SJCRH30 (cell line): Measurements from ENCODE around the gene WDR27. TPM values are rescaled to one million over a fixed set of nuclear protein-coding genes. Genes with fewer than 3 reads are reported as not detected.
"Not testable (repeated sequence)": the region's sequence is repeated elsewhere in the genome, so short reads cannot be mapped to it uniquely, and the experiment has no call there.

Experiments
- DNase-seq, 2 experiments: peaks; one replicate each; pipeline ENCODE4 v3.0.0-alpha.2; 2015 to 2020
- H3K27ac ChIP-seq: fragments of 250-450 bp; sonication (Bioruptor Pico); 2 replicates; pipeline ENCODE4 v1.5.1; 2020; ENCODE audit warnings: mild to moderate bottlenecking, moderate library complexity
- H3K27me3 ChIP-seq: fragments of 250-450 bp; sonication (Bioruptor Pico); 2 replicates; pipeline ENCODE4 v1.5.1; 2020; ENCODE audit warnings: mild to moderate bottlenecking, moderate library complexity
- H3K36me3 ChIP-seq: fragments of 250-450 bp; sonication (Bioruptor Pico); 2 replicates; pipeline ENCODE4 v1.5.1; 2020; ENCODE audit warnings: mild to moderate bottlenecking, moderate library complexity
- H3K4me1 ChIP-seq: fragments of 250-450 bp; sonication (Bioruptor Pico); 2 replicates; pipeline ENCODE4 v1.5.1; 2020; ENCODE audit warnings: mild to moderate bottlenecking, moderate library complexity
- H3K4me3 ChIP-seq: fragments of 250-450 bp; sonication (Bioruptor Pico); 2 replicates; pipeline ENCODE4 v1.5.1; 2020; ENCODE audit warnings: mild to moderate bottlenecking, moderate library complexity
- H3K9me3 ChIP-seq: fragments of 250-450 bp; sonication (Bioruptor Pico); replicated peaks from 2 replicates; pipeline ENCODE4 v1.5.1; 2020; ENCODE audit warnings: mild to moderate bottlenecking, moderate library complexity
- total RNA-seq: library from RNA; depleted of rRNA; stranded (reverse); fragments of >200 nt; shearing (Covaris generic); gene quantifications from 2 replicates; pipeline ENCODE4 v1.2.3, GENCODE V29; 2014

WDR27 gene
- total RNA-seq, 1 experiment from 2014 or later: 38.1 TPM

DNA sequence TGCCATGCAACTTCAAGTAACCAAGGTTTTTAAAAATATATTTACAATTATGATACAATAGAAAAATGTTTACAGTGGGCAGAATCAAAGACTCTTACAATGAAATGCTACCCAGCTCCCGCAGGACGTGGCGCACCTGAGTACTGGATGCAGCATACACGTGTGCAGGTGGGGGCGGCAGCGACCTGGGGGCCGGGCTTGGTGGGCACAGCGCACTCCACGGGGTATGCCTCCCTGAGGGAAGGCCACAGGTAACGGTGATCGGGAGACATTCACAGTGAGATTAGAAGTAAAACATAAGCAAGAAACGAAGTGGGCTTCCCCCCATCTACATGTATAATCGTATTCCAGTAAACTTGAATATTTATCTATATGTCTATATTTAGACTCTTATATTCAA is 54.2 kb downstream of the WDR27 start:
- DNase-seq: no peak
- H3K27ac ChIP-seq: no peak overlapping the region

DNA sequence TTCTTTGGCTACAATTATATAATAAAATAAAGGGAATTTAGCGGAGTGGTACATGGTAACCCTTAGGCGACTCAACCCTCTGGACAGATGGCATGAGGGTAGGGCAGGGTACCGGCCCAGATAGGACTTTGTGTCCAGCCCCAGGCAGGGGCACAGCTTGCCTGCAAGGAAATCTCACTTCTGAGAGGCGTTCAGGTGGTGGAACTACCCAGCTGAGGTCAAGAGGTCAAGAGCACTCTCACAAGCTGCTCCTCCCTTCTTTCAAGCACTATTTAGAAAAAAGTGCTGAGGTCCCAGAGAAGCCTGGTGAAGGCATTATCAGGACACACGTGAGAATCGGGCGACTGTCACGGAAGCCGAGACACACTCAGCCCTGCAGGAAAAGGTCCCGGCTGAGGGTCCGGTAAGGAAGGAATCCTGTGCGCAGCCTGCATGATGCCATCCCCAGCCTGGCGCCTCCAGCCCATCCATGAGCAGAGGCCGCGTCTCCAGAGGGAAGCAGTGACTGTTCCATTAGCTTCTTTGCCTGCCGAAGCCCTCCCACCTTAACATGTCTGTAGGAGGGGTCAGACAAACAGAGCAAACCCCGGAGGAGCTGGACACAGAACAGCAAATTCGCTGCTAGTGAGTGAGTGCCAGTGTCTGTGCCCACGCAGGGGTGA is 54.8 kb downstream of the WDR27 start:
- Histone ChIP-seq H3K4me3 (no peak overlapping the region), H3K36me3 (peaks cover 7% of the 10 kb centered on the region; the same call in 1 of the 2 replicates), H3K27me3 (no peaks in the 10 kb centered on the region), H3K4me1 (no peaks in the 10 kb centered on the region), H3K27ac (no peak overlapping the region), H3K9me3 (no peaks in the 10 kb centered on the region)
- no peak for DNase-seq

More for the DNA sequence above, 54.2 kb downstream of the WDR27 start:
- Histone ChIP-seq H3K4me3 (no peak overlapping the region), H3K4me1 (no peaks in the 10 kb centered on the region), H3K9me3 (no peaks in the 10 kb centered on the region), H3K36me3 (peaks cover 7% of the 10 kb centered on the region; the same call in 1 of the 2 replicates), H3K27me3 (no peaks in the 10 kb centered on the region)

DNA sequence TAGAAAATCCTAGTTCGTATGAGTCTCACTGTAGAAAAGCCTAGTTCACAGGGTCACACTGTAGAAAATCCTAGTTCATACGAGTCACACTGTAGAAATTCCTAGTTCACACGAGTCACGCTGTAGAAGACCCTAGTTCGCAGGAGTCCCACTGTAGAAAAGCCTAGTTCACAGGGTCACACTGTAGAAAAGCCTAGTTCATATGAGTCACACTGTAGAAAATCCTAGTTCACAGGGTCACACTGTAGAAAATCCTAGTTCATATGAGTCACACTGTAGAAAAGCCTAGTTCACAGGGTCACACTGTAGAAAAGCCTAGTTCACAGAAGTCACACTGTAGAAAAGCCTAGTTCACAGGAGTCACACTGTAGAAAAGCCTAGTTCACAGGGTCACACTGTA is 56.4 kb downstream of the WDR27 start:
- not testable (repeated sequence) for DNase-seq, H3K27me3 ChIP-seq, H3K36me3 ChIP-seq, H3K9me3 ChIP-seq, H3K27ac ChIP-seq, H3K4me3 ChIP-seq, H3K4me1 ChIP-seq

DNA sequence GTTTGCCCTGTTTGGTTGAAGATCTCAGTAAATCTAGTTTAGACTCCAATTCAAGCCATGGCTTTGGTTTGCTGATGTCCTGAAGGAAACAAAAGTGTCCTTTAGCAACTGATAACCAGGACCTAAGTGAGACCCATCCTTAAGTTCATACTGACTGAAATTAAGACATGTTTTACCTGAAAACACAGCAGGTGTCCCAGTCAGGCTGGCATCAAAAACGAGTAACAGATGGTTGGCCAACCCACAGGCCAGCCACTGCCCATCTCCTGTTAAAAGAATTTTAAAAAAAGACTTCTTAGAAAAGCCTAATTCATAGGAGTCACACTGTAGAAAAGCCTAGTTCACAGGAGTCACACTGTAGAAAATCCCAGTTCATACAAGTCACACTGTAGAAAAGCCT is 58.3 kb downstream of the WDR27 start:
- no peak overlapping the region for H3K27ac ChIP-seq
- DNase-seq: no peak
- H3K36me3 ChIP-seq: peaks cover 4% of the 10 kb centered on the region; the same call in 1 of the 2 replicates
- no peak overlapping the region for H3K4me3 ChIP-seq
- no peaks in the 10 kb centered on the region for H3K27me3 ChIP-seq
- no peaks in the 10 kb centered on the region for H3K4me1 ChIP-seq
- H3K9me3 ChIP-seq: no peaks in the 10 kb centered on the region

DNA sequence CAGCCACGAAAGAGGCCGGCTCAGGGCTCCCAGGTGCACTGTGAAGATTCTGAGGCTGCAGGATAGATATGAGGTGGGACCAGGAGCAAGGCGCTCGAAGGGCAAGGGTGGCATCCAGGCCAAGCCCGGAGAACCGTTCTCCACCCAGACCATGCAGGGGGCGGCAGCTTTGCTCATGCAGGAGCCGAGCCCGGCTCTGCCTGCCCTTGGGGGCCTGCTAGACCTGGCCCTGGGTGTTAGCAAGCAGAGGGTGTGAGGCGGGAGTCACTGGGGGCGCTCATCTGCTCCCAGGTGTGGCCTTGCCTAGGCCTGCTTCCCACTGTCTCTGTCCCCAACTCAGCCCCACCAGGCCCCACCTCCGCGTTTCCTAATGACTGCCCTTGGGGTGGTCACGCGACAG is 59.4 kb downstream of the WDR27 start:
- Histone ChIP-seq H3K36me3 (peaks cover 4% of the 10 kb centered on the region; the same call in 1 of the 2 replicates), H3K27ac (no peak overlapping the region), H3K4me1 (no peaks in the 10 kb centered on the region), H3K9me3 (no peaks in the 10 kb centered on the region), H3K27me3 (no peaks in the 10 kb centered on the region), H3K4me3 (no peak overlapping the region)
- no peak for DNase-seq

DNA sequence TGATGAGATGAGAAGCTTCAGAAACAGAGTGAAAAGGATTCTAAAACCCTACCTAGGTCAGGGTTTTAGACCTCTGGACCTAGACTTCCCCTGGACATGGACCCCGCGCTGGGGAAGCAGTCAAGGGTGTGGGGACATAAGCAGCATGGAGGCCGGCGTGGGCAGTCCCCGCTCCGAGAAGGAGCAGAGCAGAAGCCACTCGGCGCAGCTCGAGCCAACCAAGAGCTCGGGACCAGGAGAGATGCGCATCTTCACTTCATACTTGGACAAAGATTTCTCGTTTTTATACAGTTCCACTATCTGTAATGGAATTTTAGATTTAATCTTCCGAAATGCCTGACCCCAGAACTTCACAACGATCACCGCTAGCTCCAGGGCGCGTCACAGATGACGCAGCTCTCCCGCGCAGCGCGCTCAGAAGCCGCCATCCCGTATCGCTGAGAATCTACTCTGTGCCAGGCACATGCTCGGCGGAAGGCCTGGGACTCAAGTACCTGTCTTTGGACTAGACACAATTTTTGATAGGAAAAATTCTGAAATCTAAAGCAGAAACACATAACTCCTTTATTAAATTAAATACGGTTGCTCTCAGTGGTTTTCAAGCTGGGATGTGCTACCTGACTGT is 60.3 kb downstream of the WDR27 start:
- peaks cover 4% of the 10 kb centered on the region; the same call in 1 of the 2 replicates for H3K36me3 ChIP-seq
- no peak for DNase-seq

DNA sequence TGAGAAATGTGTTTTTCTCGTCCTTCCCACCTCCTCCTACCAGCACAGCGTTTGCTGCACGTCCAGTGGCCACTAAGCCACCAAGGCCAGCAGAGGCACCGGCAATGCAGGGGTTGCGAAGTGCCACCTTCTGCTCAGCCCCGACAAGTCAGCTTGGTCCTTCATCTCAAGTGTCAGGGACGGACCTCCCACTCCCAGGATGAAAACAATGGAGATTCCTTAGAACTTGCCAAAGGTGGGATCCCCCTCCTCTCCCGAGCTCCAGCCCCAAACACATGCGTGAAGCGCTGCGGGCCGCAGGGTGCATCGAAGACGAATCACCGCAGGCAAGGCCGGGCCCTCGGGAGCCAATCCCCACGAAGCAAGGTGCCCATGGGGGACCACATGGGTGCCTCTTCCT is 60.8 kb downstream of the WDR27 start:
- Histone ChIP-seq H3K27me3 (no peaks in the 10 kb centered on the region), H3K9me3 (no peaks in the 10 kb centered on the region), H3K36me3 (peaks cover 4% of the 10 kb centered on the region; the same call in 1 of the 2 replicates), H3K4me3 (no peak overlapping the region), H3K27ac (no peak overlapping the region), H3K4me1 (no peaks in the 10 kb centered on the region)
- no peak for DNase-seq

More for the DNA sequence above, 60.3 kb downstream of the WDR27 start:
- H3K27me3 ChIP-seq: no peaks in the 10 kb centered on the region
- no peak overlapping the region for H3K4me3 ChIP-seq
- H3K27ac ChIP-seq: no peak overlapping the region
- H3K4me1 ChIP-seq: no peaks in the 10 kb centered on the region
- H3K9me3 ChIP-seq: no peaks in the 10 kb centered on the region

DNA sequence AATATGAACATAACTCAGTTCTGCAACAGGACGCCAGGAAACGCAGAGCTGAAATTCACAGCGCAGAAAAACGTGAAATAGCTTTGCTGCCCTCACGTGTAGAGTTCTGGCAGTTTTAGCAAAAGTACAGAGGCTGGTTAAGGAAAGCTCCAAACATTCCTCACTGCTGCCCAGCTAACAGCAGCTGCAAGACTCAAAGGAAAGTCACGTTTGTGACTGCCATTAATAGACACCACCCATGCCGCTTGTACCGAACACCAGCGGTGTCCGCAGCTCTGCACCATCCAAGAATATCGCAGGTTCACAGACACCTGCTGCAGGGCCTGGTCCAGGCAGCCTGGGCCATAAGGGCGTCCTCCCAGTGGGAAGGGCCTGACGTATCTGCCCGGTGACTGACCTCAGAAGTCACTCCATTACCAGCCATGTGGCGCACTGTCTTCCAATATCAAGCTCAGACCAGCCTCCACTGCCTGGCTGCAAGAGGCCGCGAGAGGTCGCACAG is 61.4 kb downstream of the WDR27 start:
- no peak for DNase-seq
- no peaks in the 10 kb centered on the region for H3K9me3 ChIP-seq
- no peaks in the 10 kb centered on the region for H3K4me1 ChIP-seq
- H3K36me3 ChIP-seq: peaks cover 4% of the 10 kb centered on the region; the same call in 1 of the 2 replicates
- H3K27ac ChIP-seq: no peak overlapping the region
- H3K27me3 ChIP-seq: no peaks in the 10 kb centered on the region
- no peak overlapping the region for H3K4me3 ChIP-seq

DNA sequence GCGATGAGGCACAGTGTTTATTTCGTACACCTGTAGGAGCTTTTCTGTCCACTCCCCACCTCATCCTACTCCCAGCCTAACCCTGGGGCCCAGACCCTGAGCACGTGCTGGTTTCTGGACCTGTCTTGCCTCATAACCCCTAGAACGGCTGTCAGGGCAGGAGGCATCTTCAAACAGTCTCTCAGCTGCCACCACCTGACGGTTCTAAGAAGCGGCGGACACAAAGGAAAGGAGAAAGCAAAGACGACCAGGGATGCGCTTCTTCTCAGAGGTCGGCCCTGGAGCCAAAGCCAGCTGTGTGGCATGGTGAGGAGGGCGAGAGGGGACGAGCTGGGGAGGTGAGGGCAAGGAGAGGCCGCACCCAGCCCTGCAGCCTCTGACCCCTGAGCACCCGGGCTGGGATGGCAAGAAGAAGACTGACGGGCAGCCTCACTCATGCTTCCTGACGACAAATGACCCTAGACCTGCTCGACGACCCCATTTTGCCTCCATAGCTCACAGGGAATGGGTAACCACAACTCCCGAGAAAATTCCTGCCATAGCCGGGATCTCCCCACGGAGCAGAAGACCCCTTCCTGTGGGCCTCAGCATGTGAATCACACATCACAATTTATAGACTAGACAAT is 62.1 kb downstream of the WDR27 start:
- no peak for DNase-seq
- Histone ChIP-seq H3K9me3 (no peaks in the 10 kb centered on the region), H3K27ac (no peak overlapping the region), H3K27me3 (no peaks in the 10 kb centered on the region), H3K4me3 (no peak overlapping the region), H3K4me1 (no peaks in the 10 kb centered on the region), H3K36me3 (peaks cover 4% of the 10 kb centered on the region; the same call in 1 of the 2 replicates)

DNA sequence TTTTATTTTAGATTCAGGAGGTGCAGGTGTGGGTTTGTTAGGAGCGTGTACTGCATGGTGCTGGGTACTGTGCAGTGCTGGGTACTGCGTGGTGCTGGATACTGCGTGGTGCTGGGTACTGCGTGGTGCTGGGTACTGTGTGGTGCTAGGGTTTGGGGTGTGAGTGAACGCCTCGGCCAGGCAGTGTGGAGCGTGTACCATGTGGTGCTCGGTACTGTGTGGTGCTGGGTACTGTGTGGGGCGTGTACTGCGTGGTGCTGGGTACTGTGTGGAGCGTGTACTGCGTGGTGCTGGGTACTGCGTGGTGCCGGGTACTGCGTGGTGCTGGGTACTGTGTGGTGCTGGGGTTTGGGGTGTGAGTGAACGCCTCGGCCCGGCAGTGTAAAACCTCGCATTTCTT is 62.9 kb downstream of the WDR27 start:
- Histone ChIP-seq H3K27ac (no peak overlapping the region), H3K9me3 (no peaks in the 10 kb centered on the region), H3K4me3 (no peak overlapping the region), H3K27me3 (no peaks in the 10 kb centered on the region), H3K4me1 (no peaks in the 10 kb centered on the region), H3K36me3 (peaks cover 4% of the 10 kb centered on the region; the same call in 1 of the 2 replicates)
- DNase-seq: no peak

DNA sequence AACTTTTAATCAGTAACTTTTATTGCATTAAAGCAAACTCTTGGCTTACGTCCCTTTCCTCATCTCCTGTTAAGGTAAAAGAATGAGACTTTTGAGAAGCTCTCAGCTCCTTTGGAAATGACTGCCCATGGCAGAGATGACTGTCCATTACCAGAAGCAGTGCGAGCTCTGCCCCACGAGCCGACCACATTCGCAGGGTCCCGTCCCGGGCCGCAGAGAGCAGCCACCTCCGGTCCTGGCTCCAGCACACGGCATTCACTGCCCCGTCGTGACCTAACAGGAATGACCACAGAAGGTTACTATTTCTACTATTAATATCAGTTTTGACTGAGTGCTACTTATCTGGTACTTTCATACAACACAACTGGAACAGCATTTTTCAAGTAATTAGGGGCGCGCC is 63.4 kb downstream of the WDR27 start:
- Histone ChIP-seq H3K36me3 (peaks cover 3% of the 10 kb centered on the region; the same call in 1 of the 2 replicates), H3K27ac (no peak overlapping the region), H3K9me3 (no peaks in the 10 kb centered on the region), H3K4me1 (no peaks in the 10 kb centered on the region), H3K27me3 (no peaks in the 10 kb centered on the region), H3K4me3 (no peak overlapping the region)
- DNase-seq: no peak

DNA sequence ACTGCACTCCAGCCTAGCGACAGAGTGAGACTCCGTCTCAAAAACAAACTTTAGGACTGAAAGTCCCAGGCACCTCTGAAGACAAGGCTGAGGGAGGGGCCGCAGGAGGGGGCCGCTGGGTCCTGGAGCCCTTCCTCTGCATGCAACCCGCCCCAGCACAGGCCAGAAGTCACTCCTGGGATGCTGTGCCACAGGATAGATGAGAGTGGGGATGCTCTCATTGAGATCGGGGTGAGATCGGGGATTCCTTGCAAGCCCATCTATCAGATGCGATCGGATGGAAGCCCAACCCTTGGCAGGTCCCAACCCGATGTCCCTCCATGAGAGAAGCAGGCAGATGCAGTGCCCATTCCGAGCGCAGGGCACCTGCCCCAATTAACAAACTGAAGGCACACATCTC is 66.5 kb downstream of the WDR27 start:
- no peaks in the 10 kb centered on the region for H3K9me3 ChIP-seq

DNA sequence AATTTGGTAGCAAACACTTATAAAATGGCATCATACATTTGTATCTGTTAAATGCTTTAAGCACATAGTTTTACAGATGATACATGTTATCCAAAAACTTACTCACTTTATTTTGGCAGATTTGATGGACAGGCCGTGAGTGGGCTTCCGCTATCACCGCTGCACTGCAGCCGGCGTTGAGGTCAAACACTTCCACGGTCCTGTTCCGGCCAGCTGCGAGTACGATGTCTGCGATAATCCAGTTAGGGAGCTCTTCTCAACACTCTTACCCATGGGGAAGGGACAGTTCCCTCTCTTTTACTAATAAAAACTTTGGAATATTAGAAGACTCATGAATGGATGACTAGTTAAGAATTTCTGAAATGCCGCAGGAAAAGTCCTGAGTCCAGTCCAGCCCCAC is 69.0 kb downstream of the WDR27 start:
- no peaks in the 10 kb centered on the region for H3K27me3 ChIP-seq
- H3K27ac ChIP-seq: no peak overlapping the region
- H3K4me3 ChIP-seq: no peak overlapping the region
- 0 out of 2 replicates have a peak, but pooled peaks cover 2% of the 10 kb centered on the region for H3K36me3 ChIP-seq
- H3K9me3 ChIP-seq: no peaks in the 10 kb centered on the region
- no peaks in the 10 kb centered on the region for H3K4me1 ChIP-seq
- no peak for DNase-seq

More for the DNA sequence above, 66.5 kb downstream of the WDR27 start:
- DNase-seq: no peak
- 0 out of 2 replicates have a peak, but pooled peaks cover 2% of the 10 kb centered on the region for H3K36me3 ChIP-seq
- no peak overlapping the region for H3K27ac ChIP-seq
- no peaks in the 10 kb centered on the region for H3K4me1 ChIP-seq
- H3K27me3 ChIP-seq: no peaks in the 10 kb centered on the region
- H3K4me3 ChIP-seq: no peak overlapping the region

DNA sequence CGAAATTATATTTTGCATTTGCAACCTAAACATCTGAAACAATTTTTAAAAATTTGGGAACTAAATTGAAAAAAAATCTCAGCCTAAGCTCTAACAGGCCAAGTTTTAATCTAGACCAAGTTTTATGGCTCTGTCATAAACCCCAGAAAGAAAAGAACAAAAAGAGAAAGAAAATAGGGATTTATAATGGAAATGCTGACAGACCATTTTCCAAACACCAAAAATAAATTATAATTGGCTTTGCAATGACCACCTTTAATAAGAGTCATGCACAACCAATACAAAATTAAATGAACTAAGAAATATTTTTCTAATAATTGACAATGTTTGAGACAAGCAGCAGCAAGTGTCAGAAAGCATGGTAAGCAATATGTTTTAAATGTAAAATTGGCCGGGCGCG is 72.6 kb downstream of the WDR27 start:
- Histone ChIP-seq H3K4me3 (no peak overlapping the region), H3K27me3 (no peaks in the 10 kb centered on the region), H3K9me3 (no peaks in the 10 kb centered on the region), H3K4me1 (no peaks in the 10 kb centered on the region), H3K27ac (no peak overlapping the region), H3K36me3 (peaks cover 9% of the 10 kb centered on the region; the same call in 1 of the 2 replicates)
- DNase-seq: no peak
